AML-193 (cell line): ENCODE results near the gene CHST5.
"Not testable (repeated sequence)": the region's sequence is repeated elsewhere in the genome, so short reads cannot be mapped to it uniquely, and the experiment has no call there.

Experiments used
- DNase-seq, 2 experiments: peaks; one replicate each; lab custom pipeline; 2025; lab: John Stamatoyannopoulos, UW

The CHST5 gene

DNA sequence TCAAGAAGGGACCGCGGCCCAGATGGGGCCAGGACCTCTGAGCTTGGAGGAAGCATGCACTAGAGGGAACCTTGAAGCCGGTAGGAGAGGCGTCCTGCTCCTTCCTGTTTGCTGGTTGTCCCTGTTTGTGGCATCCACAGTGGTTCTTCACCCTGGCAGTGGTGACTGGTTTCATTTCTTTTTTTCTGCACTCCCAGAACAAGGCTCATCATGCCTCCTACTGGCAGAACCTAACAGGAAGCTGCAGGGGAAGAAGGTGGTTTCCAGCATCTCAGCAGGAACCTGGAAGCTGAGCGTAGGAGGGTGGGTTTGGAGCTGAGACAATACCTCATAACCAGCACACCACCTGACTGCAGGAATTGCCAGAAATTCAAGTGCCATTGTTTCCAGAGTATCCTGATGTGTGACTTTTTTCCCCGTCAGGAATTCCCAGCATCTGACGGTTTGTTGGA lies 14.3 kb upstream of the CHST5 start:
- DNase-seq, result peak; percentile 44 to 51

DNA sequence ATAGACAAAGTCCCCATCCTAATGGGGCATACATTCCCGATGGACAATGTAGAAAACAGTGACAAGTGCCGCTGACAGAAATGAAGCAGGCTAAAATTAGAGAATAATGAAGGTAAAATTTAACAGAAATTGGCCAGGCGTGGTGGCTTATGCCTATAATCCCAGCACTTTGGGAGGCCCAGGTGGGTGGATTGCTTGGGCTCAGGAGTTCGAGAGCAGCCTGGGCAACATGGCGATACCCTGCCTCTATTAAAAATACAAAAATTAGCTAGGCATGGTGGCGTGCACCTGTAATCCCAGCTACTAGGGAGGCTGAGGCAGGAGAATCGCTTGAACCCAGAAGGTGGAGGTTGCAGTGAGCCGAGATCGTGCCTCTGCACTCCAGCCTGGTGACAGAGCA lies 12.5 kb upstream of the CHST5 start:
- DNase-seq, result not testable (repeated sequence)

DNA sequence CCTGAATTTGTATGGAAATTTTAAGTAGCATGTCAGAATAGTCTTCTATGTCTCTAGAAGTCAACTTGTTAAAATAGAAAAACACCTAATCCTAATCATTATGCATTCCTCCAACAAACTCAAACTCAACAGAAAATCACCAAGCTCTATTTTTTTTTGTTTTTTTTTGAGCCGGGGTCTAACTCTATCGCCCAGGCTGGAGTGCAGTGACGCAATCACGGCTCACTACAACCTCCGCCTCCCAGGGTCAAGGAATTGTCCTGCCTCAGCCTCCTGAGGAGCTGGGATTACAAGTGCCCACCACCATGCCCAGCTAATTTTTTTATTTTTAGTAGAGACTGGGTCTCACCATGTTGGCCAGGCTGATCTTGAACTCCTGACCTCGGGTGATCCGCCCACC lies 10.4 kb upstream of the CHST5 start:
- no peak for DNase-seq

DNA sequence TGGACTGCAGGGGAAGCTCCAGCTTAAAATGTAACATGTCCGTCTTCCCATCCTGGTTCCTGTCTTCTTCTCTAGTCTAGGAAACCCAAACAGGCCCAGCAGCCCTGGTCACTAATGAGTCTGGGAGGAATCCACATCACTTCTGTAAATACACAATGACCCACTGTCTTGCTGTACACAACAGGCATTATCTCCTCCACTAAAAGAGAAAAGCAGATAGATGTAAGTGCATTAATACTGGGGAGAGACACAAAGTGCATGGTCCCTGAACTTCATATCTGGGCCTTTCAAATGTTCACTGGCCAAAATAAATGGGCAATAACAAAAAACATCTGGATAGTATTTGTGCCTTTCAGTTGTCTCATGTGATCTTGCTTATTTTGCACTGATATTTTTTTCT lies 10.0 kb upstream of the CHST5 start:
- not testable (repeated sequence) for DNase-seq

DNA sequence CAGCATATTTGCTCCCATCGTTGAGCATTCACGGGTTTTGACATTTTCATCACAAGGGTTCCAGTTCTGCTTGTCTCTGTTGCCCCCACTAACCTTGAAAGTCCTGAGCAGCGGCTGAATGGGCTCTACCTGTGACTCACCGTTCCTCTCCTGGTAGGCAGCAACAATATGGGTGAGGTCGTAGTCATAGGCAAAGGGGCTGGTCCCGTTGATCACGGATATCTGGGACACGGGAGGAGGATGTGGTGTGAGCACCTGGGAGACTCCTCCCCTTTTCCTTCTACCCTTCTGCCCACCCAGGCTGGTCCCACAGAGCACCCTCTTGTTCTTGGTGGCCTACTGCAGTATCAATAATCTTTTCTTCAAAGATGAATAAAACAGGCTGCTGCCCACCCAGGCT lies 6.6 kb upstream of the CHST5 start:
- not testable (repeated sequence) for DNase-seq

DNA sequence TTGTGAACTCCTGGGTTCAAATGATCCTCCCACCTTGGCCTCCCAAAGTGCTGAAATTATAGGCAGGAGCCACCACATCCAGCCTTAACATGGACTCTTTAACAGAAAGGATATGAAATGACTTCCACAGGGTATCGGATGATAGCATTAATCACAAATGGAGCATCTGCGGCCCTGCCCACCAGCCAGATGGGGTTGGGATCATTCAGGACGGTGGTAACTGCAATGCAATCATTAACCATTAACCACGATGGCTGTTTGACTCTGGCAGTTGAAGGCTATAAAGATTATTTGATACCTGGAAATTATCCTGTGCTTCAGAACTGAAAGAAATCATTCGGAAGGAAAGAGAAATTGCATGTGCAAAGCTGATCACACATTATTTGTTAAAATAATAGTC lies 5.3 kb upstream of the CHST5 start:
- DNase-seq, result no peak

DNA sequence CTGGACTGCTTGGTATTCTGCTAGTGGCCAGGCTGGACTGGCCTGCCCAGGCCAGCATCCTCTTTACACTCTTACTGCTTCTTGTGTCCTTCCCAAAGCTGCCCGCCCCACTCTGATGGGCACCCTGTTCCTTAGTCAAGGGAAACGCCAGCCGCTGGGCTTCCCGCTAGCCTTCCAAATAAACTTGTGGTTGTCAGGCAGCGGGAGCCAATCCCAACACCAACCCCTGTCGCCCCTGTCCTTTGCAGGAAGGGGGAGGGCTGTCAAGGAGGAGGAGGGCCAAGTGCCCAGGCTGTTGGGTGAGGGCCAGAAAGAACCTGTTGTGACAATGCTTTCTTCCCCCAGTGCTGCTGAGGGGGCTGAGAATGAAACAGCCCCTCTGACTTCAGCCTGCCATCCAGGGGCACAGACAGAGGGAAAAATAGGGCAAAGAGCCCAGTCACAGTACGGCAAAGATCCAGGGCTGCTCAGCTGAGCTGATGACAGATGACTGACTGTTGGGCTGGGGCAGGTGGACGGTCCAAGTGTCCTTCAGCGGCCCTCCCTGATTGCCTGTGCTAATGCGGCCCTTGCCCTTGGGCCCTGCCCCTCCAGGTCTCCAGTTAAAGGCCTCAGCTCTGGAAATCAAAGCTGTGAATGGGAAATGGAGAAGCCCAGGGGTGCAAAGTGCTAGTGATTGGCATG lies 3.1 kb upstream of the CHST5 start:
- DNase-seq, result not testable (repeated sequence)

DNA sequence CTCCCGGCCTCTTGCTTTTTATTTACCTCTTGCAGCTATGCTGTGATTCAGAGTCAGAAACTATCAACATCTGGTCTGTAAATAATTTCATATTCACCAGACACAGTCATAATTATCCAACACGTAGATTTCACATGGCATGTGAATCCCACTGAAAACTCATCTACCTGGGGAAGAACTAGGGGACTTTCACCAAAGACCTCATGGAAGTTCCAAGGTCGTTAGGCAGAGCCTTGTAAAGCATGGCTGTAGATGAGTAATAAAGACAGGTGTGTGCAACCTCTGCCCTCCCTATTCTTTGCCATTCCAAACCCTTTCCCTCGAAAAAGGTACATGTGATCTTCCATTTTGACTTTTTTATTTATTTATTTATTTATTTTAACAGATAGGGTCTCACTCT lies 1.9 kb upstream of the CHST5 start:
- no peak for DNase-seq

DNA sequence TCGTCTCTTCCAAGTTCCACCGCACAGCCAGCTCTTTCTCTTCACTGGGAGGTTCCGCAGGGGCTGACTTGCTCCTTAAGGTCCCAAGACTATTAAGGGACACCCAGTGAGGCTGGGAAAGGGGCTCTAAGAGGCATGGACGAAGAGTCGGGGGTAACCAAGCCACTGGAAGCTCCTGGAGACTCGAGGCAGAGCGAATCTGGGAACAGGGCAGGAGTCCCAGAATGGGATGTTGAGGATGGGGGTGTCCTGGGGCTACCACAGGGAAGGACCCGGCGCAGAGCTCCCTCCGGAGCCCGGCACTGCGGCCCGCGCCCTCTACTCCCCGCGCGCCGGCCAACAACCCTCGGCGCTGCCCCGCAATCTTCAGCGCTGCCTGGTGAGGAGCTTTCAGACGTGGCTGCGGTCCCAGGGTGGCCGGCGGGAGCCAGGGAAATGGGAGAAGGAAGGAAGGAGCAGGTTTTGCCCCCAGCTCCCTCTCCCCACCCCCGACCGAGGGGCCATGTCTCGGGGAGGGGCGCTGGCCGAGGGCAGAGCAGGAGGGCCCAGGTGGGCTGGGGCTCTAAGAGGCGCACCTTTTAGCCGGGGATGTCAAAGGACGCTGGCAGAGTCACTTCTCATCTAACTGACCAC lies 581 bp downstream of the CHST5 start:
- DNase-seq, result no peak

DNA sequence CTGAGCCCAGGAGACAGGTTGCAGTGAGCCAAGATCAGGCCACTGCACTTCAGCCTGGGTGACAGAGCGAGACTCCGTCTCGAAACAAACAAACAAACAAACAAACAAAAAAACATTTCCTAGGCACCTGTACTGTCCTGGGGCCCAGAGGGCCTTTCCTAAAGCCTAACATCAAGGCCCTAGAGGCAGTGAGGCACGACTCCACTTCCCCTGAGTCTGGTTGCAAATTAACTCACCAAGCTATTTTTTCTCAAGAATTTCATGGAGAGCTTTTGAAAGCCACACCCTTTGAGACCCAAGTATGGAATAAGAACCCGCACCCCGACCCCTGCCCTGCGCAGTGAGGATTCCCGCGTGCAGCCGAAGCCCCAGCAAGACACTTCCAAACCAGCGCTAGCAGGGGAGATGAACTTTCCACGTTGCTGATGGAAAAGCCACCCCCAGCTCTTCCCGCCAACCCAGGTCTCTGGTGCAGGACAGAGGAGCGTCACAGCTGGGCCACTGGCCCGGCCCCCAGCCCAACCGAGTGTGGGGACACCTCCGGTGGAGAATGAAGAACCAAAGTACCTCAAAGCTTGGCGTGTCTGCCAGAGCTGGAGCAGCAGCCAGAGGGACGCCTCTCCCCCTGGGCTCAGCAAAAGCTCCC lies 1.2 kb downstream of the CHST5 start:
- DNase-seq, result no peak

DNA sequence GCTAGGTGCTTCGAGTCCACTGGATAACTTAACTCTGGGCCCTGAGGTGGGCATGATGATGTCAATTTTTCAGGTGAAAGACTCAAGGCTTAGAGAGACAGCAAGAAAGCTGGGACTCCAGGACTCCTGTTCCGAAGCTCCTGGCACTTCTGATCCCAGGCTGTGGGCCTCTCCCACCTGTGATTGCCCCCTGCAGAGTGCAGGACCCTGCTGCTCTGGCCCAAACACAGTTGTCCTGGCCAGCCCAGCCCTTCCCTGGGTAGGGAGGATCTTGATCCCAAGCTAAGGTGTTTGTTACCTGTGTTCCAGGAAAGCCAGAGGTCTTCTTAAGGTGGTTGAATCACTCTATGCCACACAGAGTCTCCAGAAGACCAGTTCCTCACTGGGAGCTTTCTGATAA lies 3.1 kb downstream of the CHST5 start:
- no peak for DNase-seq

DNA sequence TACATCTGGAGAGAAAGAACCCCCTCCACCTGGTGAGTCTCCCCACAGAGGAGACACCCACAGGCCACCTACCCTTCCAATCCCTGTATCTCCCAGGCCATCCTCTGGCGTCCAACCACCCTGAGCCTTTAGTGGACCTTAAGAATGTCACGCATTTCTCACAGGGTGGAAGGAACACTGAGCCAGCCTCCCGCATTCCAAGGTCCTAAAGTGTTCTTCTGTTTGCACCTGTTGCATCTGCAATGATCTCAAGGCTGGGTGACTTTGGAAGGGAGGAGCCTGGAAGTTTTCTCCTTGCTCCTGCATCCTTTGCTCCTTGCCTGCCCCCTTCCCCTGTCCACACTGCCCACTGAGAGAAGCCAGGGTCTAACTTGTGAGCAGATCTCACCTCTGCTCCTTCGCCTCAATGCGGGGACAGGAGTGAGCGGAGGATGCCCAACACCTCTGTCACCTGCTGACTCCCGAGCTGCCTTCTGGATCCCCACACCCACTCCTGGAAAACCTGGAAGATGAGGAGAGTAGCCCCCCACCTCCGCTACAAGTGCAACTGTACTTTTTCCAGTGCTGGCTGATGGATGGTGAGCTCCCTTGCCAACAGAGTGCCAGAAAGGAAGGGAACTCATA lies 3.7 kb downstream of the CHST5 start:
- DNase-seq, result no peak

DNA sequence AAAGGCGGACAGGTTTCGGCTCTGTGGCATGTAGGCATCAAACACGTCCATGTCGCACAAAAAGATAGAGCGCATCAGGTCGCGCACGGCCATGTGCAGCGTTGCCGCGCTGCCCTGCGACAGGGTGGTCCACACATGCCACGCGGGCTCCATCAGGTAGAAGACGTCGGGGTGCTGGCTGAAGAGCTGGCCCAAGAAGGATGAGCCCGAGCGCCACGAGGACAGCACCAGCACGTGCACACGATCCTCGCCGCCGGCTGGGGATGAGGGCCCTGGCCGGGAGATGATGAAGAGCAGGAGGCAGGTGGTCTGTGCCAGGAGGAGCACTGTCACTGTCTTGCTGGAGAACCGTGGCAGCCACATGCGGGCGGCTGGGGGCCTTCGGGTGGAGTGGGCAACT lies 5.9 kb downstream of the CHST5 start:
- no peak for DNase-seq

DNA sequence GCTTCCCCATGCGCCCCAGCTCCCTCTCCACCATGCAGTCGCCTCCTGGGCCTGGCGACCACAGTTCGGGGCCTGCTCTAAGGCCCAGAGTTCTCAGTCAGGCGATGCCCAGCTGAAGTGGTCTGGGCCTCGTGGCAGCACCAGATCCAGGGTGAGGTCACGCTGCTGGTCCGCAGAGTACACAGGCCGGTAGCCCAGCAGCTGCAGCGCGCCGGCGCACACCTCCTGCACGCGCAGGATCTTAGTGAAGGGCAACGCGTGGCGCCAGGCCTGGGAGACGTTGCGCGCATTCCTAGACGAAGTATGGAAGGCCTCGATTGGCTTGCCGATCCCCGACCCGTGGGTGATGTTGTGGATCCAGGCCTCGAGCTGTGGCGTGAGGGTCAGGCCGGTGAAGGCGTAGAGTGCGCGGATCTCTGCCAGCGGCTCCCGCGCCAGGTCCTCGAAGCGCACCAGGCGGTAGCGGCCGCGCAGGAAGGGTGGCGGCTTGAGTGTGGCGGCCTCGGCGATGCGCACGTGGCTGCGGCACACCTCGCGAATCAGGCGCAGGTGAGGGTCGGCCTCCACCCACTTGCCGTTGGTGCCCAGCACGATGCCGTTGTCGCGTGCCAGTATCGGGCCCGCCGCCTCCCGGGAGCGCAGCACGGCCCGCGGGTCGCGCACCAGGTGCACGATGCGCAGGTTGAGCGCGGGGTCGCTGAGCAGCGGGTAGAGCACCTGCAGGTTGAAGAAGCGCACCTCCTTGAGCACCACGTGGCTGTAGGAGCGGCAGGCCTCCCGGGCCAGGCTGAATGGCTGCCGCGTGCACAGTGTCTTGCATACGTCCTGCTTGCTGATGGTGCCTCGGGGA lies 6.6 kb downstream of the CHST5 start:
- DNase-seq, result no peak

DNA sequence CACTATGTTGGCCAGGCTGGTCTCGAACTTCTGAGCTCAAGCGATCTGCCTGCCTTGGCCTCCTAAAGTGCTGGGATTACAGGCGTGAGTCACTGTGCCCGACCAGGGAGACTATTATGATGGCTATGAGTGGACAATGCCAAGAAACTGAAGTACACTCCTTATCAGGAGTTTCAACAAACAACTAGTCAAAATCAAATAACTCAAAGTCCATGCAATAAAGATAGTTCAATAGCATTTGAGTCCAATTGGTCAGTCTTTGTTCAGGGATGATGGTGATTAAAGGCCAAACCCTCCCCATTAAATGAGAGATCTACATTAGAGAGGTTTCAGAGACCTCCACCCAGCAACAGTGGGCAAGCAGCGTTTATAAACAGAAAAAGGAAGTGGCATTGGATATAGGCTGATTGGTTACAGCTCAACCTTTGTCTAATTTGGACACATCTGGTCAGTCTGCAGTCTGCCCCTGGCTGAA lies 8.0 kb downstream of the CHST5 start:
- DNase-seq, result no peak

DNA sequence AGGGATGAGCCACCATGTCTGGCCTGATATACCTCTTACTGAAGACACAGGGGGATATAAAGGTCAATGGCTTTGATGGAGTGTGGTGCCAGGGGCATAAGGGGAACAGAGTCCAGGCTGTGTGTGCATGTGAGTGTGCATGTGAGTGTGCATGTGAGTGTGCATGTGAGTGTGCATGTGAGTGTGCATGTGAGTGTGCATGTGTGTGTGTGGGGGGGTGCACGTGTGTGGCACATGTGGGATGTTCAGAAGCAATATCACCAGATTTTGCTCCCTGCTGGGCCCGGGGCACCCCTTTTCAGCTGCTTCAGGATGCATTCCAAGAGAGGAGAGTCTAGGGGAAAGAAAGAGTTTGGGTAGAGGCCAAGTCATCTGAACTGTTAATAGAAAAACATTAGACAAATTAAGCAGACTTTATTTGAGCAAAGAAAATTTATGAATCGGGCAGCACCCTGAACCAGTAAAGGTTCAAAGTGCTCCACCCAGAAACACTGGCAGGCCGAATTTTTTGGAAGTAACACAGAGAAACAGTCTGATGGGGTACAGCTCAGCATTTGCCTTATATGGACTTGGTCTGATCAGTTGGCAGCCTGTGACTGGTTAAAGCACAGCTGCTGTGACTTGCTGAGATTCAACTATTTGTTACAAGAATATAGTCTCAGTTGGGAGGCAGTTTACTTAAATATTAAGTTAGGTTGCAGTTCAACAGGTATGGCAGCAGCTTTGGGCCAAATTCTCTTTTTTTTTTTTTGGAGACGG lies 9.7 kb downstream of the CHST5 start:
- no peak for DNase-seq

DNA sequence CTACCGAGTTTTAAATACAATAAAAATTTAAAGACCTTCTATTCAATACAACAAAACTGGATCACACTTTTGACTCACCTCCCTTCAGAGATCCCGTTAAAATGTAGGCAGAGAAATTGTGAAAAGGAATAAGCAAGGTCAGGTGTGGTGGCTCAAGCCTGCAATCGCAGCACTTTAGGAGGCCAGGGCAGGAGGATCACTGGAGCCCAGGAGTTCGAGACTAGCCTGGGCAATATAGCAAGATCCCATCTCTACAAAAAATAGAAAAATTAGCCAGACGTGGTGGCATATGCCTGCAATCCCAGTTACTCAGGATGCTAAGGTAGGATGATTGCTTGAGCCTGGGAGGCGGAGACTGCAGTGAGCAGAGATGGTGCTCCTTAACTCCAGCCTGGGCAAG lies 16.7 kb downstream of the CHST5 start:
- DNase-seq, result no peak

DNA sequence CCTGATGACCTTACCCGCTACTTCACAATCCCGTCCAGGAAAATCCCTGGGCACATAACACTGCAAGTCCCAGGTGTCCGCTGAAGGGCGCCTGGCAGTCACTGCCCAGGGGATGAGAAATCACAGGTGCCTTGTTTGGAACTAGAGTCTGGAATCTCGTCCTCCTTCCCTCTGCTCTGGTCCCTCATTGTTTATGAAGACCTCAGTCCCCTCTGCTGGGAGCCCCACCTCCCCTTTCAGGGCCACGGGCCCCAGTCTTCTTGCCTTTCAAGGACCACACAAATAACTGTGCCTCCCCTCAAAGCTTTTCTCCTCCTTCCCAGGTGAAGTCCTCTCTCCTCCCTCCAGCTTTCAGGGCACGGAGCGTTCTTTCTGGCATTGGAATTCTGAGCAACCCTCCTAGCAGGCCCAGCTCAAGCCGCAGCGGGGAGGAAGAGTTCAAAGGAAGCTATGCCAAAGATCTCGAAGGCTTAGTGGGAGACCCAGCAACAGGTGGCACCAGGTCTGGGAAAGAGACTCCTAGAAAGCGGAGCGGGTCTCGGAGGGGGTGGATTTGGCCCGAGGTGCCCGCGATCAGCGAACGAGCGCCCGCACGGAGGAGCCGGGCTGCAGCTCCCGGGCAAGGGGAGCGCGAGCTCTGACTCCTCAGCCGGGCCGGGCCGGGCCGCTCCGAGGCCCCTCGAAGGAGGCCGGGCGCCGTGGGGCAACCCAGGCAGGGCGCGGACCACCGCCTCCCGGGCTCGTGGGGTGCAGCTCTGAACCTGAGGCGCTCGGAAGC lies 19.5 kb downstream of the CHST5 start:
- DNase-seq, result not testable (repeated sequence)

DNA sequence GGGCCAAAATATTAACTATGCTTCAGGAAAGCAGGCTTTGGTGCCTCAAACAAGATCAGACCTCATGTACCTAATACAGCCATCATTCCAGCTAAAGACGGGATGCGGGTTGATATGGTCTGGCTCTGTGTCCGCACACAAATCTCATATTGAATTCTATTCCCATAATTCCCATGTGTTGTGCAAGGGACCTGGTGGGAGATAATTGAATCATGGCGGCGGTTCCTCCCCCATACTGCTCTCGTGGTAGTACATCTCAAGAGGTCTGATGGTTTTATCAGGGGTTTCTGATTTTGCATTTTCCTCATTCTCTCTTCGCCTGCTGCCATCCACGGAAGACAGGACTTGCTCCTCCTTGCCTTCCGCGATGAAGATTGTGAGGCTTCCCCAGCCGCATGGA lies 21.6 kb downstream of the CHST5 start:
- no peak for DNase-seq

DNA sequence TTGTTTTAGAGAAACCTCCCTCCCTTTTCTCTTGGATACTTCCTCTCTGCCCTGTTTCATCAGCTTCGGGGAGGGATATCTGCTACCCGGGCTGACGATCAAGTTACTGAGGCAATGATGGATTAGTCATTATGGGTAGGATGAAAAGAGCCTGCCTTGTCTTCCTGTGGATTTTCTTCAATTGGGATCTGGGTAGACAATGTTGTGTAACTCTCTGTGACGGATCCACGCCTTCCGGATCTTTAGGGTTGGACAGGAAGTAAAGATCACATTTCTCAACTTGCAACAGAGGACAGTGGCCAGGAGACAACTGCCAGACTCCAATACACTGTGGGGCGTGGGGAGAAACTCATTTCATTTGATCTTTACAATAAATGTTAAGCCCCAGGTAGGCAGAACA lies 29.3 kb downstream of the CHST5 start:
- no peak for DNase-seq
